Subcutaneous abdominal adipose tissue (tissue), 5 donors: Measurements from ENCODE around the gene SERTM1.
A peak's percentile ranks its signal among the peaks of the same experiment; 100 is the strongest.

Source experiments
- H3K27ac ChIP-seq: one replicate; pipeline ENCODE4 v1.7.0; 2013; ENCODE audit warnings: low read depth, mild to moderate bottlenecking, inconsistent platforms, low read length, moderate library complexity
- H3K27me3 ChIP-seq, 5 donors: one replicate each; pipeline ENCODE4 v1.7.0; 2013; ENCODE audit warnings: low read length in 5 of 5, inconsistent platforms in 1 of 5; ENCODE audit not compliant: control insufficient read depth in 5 of 5, insufficient read depth in 4 of 5
- H3K36me3 ChIP-seq, 5 donors: one replicate each; pipeline ENCODE4 v1.7.0; 2013; ENCODE audit warnings: low read length in 5 of 5; ENCODE audit not compliant: control insufficient read depth in 5 of 5, insufficient read depth in 5 of 5
- H3K4me1 ChIP-seq, 5 donors: one replicate each; pipeline ENCODE4 v1.7.0; 2013; ENCODE audit warnings: low read length in 5 of 5, mild to moderate bottlenecking in 3 of 5, moderate library complexity in 1 of 5; ENCODE audit not compliant: control insufficient read depth in 5 of 5, insufficient read depth in 5 of 5
- H3K4me3 ChIP-seq, 5 donors: one replicate each; pipeline ENCODE4 v1.7.0; 2013; ENCODE audit warnings: low read length in 5 of 5, low read depth in 1 of 5
- H3K9ac ChIP-seq, 5 donors: one replicate each; pipeline ENCODE4 v1.7.0; 2013; ENCODE audit warnings: low read length in 5 of 5, mild to moderate bottlenecking in 4 of 5, moderate library complexity in 3 of 5
- H3K9me3 ChIP-seq, 5 donors: one replicate each; pipeline ENCODE4 v1.7.0; 2013; ENCODE audit warnings: low read length in 5 of 5; ENCODE audit not compliant: control insufficient read depth in 5 of 5
- donor health status: healthy.
- donor health status: healthy.
- donor health status: healthy.
- donor health status: healthy.
- donor health status: healthy.

SERTM1 gene

DNA sequence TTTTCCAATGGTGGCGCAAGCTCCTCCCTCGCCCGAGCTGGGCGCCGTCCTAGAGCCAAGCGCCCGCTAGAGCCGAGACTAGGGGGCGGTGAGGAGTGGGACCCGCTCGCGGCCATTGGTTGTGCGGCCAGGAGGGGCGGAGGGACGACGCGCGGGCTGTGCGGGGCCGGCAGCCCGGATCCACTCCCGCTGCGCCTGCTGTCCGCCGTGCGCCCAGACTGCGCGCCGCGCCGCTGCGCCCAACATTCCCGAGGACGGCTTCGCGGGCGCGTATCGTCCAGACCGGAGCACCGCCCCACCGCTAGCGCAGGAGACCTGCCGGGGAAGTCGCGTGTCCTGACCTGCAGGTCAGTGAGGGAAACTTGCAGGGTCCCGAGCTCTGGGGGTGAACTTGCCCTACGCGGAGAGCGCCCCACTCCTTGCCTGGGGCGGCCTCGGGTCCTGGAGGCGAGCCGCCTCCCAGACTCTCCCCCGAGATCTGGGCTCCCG is at the start of gene SERTM1:
Gene SERTM1 (plus strand): TSS at position 183 of the 489 bp plus-strand sequence. CDS start 21,059 bp downstream, outside the sequence.
- H3K9ac ChIP-seq = no peak within 1 kb of the TSS
- H3K27ac ChIP-seq = no peak within 1 kb of the TSS
- no peaks in the 10 kb centered on the region for H3K9me3 ChIP-seq
- peaks cover 0 to 9% (median 5%) of the 10 kb centered on the region in 5 donors for H3K4me1 ChIP-seq
- H3K36me3 ChIP-seq = no peaks in the 10 kb centered on the region
- H3K4me3 ChIP-seq = peak within 1 kb of the TSS in 4 of 5 donors; percentile 24 to 48 (median 36)
- H3K27me3 ChIP-seq = peaks cover 7 to 24% (median 20%) of the 10 kb centered on the region in 5 donors

DNA sequence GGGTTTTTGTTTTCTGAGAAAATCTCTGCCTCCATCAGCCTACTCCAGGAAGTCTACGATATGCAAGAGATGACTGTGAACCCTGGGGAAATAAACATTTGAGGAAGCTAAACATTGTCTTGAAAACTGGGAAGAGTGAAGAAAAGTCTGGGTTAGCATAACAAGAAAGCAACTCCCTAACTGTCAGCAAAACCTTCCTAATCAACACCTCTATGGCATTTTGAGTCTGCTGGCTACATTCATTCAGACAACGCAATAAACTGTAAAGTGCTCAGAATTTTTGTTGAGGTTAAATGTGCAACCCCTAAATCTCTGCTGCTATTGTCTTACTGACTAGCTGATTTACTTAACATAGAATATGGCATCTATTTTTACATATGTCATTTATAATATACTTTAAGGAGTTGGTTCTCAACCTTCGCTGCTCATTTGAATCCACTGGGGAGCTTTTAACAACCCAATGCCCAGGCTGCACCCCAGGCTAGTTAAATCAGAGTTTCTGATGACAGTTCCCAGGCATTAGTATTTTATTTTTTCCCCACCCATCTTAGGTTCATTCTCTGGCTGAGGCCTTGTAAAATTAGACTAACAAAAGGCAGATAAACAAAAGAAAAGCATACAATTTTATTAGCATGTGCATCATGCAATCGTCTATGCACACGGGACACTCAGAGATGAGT is 45.3 kb upstream of the SERTM1 start:
- H3K9me3 ChIP-seq = no peaks in the 10 kb centered on the region

DNA sequence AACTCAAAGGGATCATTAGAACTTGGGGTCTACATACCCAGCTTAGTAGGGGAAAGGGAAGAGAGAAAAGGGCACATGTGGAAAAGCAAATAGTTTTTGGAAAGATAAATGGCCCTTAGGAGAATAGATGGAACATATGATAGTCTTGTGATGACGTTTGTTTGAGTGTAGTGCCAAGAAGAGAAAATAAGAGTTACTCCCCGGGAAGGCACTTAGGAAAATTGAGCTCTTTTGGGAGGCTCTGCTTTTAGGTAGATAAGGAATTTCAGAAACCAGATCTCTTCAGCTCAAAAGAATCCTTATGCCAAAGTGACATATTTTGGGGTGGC is 44.8 kb upstream of the SERTM1 start:
- no peaks in the 10 kb centered on the region for H3K9me3 ChIP-seq
- peaks cover 0 to 14% (median 0%) of the 10 kb centered on the region in 5 donors for H3K4me1 ChIP-seq
- H3K9ac ChIP-seq = no peak overlapping the region
- no peak overlapping the region for H3K4me3 ChIP-seq
- no peaks in the 10 kb centered on the region for H3K36me3 ChIP-seq
- H3K27ac ChIP-seq = no peak overlapping the region
- H3K27me3 ChIP-seq = no peaks in the 10 kb centered on the region

More for the DNA sequence above, 45.3 kb upstream of the SERTM1 start:
- Histone ChIP-seq H3K9ac (no peak overlapping the region), H3K4me1 (peaks cover 0 to 14% (median 0%) of the 10 kb centered on the region in 5 donors), H3K27ac (no peak overlapping the region), H3K36me3 (no peaks in the 10 kb centered on the region), H3K27me3 (no peaks in the 10 kb centered on the region), H3K4me3 (no peak overlapping the region)

DNA sequence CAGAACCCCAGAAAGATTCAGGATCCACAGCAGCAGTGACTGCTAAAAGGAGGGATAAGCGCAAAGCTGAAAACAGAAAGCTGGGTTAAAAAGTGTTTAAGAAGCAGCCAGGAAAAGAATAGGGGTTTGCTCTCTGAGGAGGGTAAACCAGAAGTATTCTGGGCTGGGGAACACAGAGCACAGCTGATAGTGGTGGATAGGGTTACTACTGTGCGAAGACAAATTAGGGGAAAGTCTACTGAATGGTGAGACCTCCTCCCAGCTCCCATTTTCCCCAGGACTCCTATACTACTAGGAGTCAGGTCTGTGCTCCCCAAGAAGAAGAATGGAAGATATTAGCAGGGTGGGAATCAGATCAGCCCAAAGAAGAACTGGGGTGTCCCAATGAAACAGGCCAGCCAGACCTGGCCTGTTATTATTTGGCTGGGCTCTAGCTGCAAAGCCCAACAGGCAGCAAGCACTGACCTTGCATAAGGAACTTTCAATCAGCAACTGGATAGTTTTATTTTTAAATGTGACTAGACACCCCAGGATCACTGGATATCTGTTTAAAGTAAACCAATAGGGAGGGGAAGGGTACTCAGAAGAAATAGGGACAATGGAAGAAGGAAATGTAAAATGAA is 43.5 kb upstream of the SERTM1 start:
- peaks cover 0 to 14% (median 0%) of the 10 kb centered on the region in 5 donors for H3K4me1 ChIP-seq
- H3K4me3 ChIP-seq = no peak overlapping the region
- no peaks in the 10 kb centered on the region for H3K27me3 ChIP-seq
- H3K9ac ChIP-seq = no peak overlapping the region
- no peaks in the 10 kb centered on the region for H3K9me3 ChIP-seq
- H3K27ac ChIP-seq = peak overlapping the region; percentile 8
- H3K36me3 ChIP-seq = no peaks in the 10 kb centered on the region

DNA sequence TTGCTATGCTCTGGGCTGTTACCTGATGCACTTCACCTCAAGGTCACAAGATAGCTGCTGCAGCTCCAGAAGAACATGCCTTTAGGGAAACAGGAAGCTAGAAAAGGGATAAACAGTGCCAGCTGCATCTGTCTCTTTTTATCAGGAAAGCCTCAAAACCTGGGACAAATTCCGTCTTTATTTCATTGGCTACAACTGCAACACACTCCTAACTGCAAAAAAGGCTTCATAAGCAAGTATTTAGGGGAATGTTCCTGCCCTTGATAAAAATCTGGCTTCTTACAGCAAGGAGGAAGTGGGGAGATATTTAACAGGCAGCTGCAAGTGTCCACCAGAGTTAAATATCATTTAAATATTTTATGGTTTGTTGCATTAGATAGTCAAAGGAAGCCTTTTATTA is 34.2 kb upstream of the SERTM1 start:
- Histone ChIP-seq H3K4me1 (no peaks in the 10 kb centered on the region), H3K4me3 (no peak overlapping the region), H3K27me3 (no peaks in the 10 kb centered on the region), H3K27ac (no peak overlapping the region), H3K9ac (no peak overlapping the region), H3K36me3 (no peaks in the 10 kb centered on the region), H3K9me3 (no peaks in the 10 kb centered on the region)

DNA sequence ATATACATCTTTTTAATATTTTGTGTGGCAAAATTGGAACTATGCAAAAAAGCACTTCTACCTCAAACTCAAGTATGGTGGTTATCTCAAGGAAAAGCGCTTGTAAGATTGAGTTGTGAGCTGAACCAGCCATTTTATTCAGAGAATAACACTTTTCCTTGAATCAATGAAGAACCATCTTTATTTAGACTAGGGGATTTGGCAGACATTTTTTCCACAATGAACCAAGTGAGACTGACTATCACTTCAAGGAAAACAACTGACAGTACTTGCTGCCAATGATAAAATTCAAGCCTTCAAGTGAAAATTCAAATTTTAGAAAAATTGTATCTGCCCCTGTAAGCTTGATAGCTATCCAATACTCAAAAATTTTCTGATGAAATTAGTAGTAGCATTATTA is 23.2 kb upstream of the SERTM1 start:
- no peaks in the 10 kb centered on the region for H3K9me3 ChIP-seq
- H3K27me3 ChIP-seq = no peaks in the 10 kb centered on the region
- no peak overlapping the region for H3K9ac ChIP-seq
- H3K36me3 ChIP-seq = no peaks in the 10 kb centered on the region
- H3K27ac ChIP-seq = no peak overlapping the region
- no peaks in the 10 kb centered on the region for H3K4me1 ChIP-seq
- H3K4me3 ChIP-seq = no peak overlapping the region

DNA sequence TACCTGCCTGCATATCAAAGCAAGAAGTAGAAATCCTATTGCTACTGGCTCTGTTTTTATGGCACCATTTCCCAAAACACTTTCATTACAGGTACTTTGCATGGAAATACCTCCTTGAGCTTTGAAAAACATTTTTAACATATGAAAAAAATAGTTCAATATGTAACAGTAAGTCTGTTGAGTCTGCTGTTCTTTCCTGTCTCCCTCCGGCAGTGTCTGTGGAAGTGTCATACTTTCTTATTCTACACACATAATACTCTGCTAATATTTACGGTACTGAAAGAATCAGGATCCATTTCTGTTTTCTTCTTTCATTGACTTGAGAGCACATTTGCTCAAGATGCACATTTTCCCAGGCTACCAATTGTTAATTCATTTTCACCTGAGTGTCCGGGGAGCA is 8.2 kb upstream of the SERTM1 start:
- Histone ChIP-seq H3K4me1 (no peaks in the 10 kb centered on the region), H3K9me3 (no peaks in the 10 kb centered on the region), H3K27ac (no peak overlapping the region), H3K4me3 (no peak overlapping the region), H3K9ac (no peak overlapping the region), H3K36me3 (no peaks in the 10 kb centered on the region), H3K27me3 (no peaks in the 10 kb centered on the region)

DNA sequence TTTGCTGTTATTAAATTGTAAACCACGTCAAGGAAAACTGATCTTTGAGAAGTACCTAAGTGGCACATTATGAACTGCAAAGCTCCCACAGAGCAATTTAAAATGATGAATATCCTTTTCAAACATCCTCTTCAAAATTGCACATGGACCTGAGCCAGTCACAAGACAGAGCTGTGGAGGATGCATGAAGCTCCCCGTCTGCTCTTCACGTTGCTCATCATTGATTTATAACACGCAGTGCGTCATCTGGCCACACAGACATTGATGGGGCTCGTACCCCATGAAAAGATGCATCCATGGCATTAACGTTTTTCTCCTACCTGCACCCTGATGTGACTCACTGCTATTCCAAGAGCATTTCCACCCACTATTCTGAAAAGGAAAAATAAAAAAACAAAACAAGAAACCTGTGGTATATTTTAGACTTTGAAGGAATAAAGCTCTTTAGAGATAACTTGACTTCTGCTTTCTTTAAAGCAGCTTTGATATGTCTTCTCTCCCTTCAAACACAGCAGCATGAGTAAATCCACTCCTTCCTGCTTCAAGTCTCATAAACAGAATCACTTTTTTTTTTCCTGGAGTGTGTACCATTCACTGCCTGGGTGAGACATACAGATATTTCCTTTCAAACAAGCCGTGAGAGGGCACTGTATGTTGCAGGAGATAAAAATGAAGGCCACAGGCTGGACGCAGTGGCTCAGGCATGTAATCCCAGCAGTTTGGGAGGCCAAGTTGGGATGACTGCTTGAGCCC is 7.2 kb upstream of the SERTM1 start:
- no peaks in the 10 kb centered on the region for H3K27me3 ChIP-seq
- H3K9ac ChIP-seq = no peak overlapping the region
- H3K4me1 ChIP-seq = no peaks in the 10 kb centered on the region
- no peak overlapping the region for H3K27ac ChIP-seq
- no peaks in the 10 kb centered on the region for H3K36me3 ChIP-seq
- H3K4me3 ChIP-seq = no peak overlapping the region
- H3K9me3 ChIP-seq = no peaks in the 10 kb centered on the region

DNA sequence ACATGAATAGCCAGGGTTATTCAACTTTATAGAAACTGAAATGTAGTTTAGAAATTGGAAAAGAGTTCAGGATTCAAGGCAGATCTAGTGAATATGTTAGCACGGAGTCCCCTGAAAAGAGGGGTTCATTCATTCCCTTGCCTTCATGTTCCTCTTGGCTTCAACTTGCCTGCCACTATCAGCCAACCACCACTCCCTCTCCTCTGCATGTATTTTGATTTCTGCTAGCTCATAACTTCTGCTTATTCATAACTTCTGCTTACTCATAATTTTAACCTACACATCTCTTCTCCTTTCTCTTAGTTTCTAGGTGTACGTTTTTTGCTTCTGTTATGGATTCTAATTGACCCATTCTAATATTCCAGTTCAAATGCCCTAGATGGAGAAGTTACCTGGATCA is 5.5 kb upstream of the SERTM1 start:
- Histone ChIP-seq H3K27me3 (peaks cover 0 to 7% (median 5%) of the 10 kb centered on the region in 5 donors), H3K9ac (no peak overlapping the region), H3K27ac (no peak overlapping the region), H3K36me3 (no peaks in the 10 kb centered on the region), H3K4me1 (no peaks in the 10 kb centered on the region), H3K9me3 (no peaks in the 10 kb centered on the region), H3K4me3 (no peak overlapping the region)

DNA sequence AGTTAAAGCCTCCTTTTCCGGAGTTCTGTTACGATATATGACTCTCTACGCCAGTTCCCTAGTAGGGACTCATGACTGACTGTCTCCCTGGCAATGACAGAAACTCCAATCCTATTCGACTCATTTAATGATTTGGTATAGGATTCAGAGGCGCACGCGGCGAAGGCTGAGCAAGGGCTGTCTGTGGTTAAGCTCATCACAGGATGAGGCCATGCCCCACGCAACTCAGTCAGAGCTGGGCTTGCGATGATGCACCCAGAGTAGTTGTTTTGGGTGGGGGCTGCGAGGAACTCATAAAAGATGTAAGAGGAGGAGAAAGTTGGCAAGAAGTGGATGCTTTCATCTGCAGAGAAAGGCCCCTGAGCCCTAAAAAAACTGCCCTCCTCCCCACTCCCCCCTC is 468 bp upstream of the SERTM1 start:
- H3K4me3 ChIP-seq = no peak overlapping the region
- H3K9ac ChIP-seq = no peak overlapping the region
- peaks cover 7 to 24% (median 20%) of the 10 kb centered on the region in 5 donors for H3K27me3 ChIP-seq
- peaks cover 0 to 9% (median 5%) of the 10 kb centered on the region in 5 donors for H3K4me1 ChIP-seq
- no peak overlapping the region for H3K27ac ChIP-seq
- no peaks in the 10 kb centered on the region for H3K9me3 ChIP-seq
- no peaks in the 10 kb centered on the region for H3K36me3 ChIP-seq
